SU-DHL-6 (cell line): ENCODE results near the gene C7.

Experiments used
- H2AFZ ChIP-seq: fragments of 200-600 bp; sonication (generic); 2 replicates; pipeline ENCODE4 v1.6.1; 2014; ENCODE audit warnings: low read depth, mild to moderate bottlenecking, moderate library complexity, mixed read lengths, antibody characterized with exemption, low read length; ENCODE audit not compliant: severe bottlenecking
- H3F3A ChIP-seq: fragments of 200-600 bp; shearing (Covaris generic); 2 replicates; pipeline ENCODE4 v1.6.0; 2016; ENCODE audit warnings: antibody characterized with exemption, mild to moderate bottlenecking; ENCODE audit not compliant: insufficient read depth
- H3K27ac ChIP-seq: fragments of 200-600 bp; sonication (generic); 2 replicates; pipeline ENCODE4 v1.5.1; 2016; ENCODE audit warnings: low read depth, mild to moderate bottlenecking, low read length, moderate library complexity, mixed read lengths
- H3K27me3 ChIP-seq: fragments of 200-600 bp; sonication (generic), shearing (Covaris generic); 2 replicates; pipeline ENCODE4 v1.6.0; 2014; ENCODE audit warnings: mild to moderate bottlenecking, low read length
- H3K36me3 ChIP-seq: fragments of 200-600 bp; sonication (generic); 2 replicates; pipeline ENCODE4 v1.6.1; 2014; ENCODE audit warnings: mild to moderate bottlenecking, low read length, mixed read lengths
- H3K4me2 ChIP-seq: fragments of 300-600, 200-600 bp; shearing (Covaris generic), sonication (generic); 2 replicates; pipeline ENCODE4 v1.6.0; 2014; ENCODE audit warnings: low read length, low read depth, mild to moderate bottlenecking; ENCODE audit not compliant: poor library complexity, severe bottlenecking
- H3K4me3 ChIP-seq: fragments of 200-600 bp; sonication (generic); 2 replicates; pipeline ENCODE4 v1.5.1; 2014; ENCODE audit warnings: antibody characterized with exemption, low read length, mild to moderate bottlenecking, mixed read lengths; ENCODE audit not compliant: insufficient read depth, poor library complexity, severe bottlenecking
- H3K79me2 ChIP-seq: fragments of 200-600 bp; sonication (generic); 2 replicates; pipeline ENCODE4 v1.6.1; 2014; ENCODE audit warnings: mild to moderate bottlenecking, low read length, moderate library complexity; ENCODE audit not compliant: insufficient read depth
- H3K9ac ChIP-seq: fragments of 200-600 bp; sonication (generic); 2 replicates; pipeline ENCODE4 v1.7.0; 2014; ENCODE audit warnings: mild to moderate bottlenecking, low read length
- H3K9me2 ChIP-seq: fragments of 200-600 bp; sonication (generic); replicated peaks from 2 replicates; pipeline ENCODE4 v1.6.1; 2014; ENCODE audit warnings: low read length; ENCODE audit not compliant: insufficient read depth
- H3K9me3 ChIP-seq: fragments of 200-600 bp; sonication (generic); 2 replicates; pipeline ENCODE4 v1.6.1; 2014; ENCODE audit warnings: low read length, mixed read lengths; ENCODE audit not compliant: insufficient read depth
- H4K20me1 ChIP-seq: fragments of 200-600 bp; sonication (generic); 2 replicates; pipeline ENCODE4 v1.6.1; 2014; ENCODE audit warnings: low read depth, mild to moderate bottlenecking, antibody characterized with exemption, low read length, moderate library complexity, mixed read lengths
- EZH2phosphoT487 ChIP-seq: fragments of 200-600 bp; sonication (generic), shearing (Covaris generic); conservative IDR thresholded peaks from 2 replicates; pipeline ENCODE4 v1.6.1; 2018; ENCODE audit warnings: mild to moderate bottlenecking, antibody characterized with exemption, low read length, moderate library complexity, mixed read lengths
- TF ChIP-seq, protein P1 (sequence below): fragments of 200-600 bp; sonication (generic); IDR thresholded peaks from one replicate; pipeline ENCODE4 v1.5.1; 2017; ENCODE audit warnings: antibody characterized with exemption, mild to moderate bottlenecking, low read length, moderate library complexity; ENCODE audit not compliant: insufficient read depth, poor library complexity, severe bottlenecking

The C7 gene

DNA sequence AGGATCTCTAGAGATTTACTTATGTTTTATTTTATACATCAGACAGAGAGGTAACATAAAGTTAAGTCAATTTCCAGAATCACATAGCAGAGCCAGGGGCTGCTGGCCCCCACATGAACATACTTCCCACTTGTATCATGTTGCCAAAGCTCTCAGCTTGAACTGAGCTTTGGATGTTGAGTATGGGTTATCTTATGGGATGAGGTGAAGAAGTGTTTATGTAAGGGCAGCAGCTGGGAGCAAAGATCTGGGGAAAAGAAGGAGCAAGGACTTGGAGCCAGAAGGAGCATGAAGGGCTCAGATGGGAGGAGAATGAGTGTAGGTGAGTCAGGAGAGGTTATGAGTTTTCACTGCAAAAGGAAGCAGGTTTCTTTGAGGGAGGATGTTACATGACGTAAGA lies 89.8 kb downstream of the C7 start:
- H2AFZ ChIP-seq: no peak overlapping the region
- H3K9me3 ChIP-seq: no peaks in the 10 kb centered on the region
- no peaks in the 10 kb centered on the region for H3K27me3 ChIP-seq
- no peaks in the 10 kb centered on the region for H3K9me2 ChIP-seq
- H3K4me2 ChIP-seq: no peak overlapping the region
- no peaks in the 10 kb centered on the region for H3K79me2 ChIP-seq
- no peak overlapping the region for H3K9ac ChIP-seq
- H3K27ac ChIP-seq: no peak overlapping the region
- no peak overlapping the region for H3K4me3 ChIP-seq
- H3F3A ChIP-seq: no peaks in the 10 kb centered on the region
- H4K20me1 ChIP-seq: no peaks in the 10 kb centered on the region
- no peaks in the 10 kb centered on the region for H3K36me3 ChIP-seq
- TF ChIP-seq EZH2phosphoT487: no peak

DNA sequence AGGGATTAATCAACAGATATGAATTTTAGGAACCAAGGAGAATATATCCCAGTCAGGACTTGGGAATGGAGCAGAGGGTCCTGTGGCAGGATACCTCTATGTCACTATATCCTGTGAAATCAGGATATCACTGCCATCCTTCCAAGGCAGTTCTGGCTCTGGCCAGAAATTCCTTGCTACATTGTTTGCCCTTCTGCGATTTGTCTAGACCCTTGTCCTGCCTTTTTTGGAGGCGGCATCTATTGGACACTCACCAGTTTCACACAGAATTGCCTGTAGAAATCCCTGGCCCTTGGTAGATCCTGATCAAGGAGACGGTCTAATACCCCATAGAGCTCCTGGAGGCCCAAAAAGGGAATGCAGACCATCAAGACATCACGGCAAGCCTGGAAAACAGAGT lies 90.7 kb downstream of the C7 start:
- H3K9ac ChIP-seq: no peak overlapping the region
- no peak overlapping the region for H3K27ac ChIP-seq
- no peaks in the 10 kb centered on the region for H3K9me3 ChIP-seq
- H4K20me1 ChIP-seq: no peaks in the 10 kb centered on the region
- no peak overlapping the region for H2AFZ ChIP-seq
- H3K9me2 ChIP-seq: no peaks in the 10 kb centered on the region
- no peaks in the 10 kb centered on the region for H3K27me3 ChIP-seq
- no peak overlapping the region for H3K4me2 ChIP-seq
- no peak overlapping the region for H3K4me3 ChIP-seq
- H3K79me2 ChIP-seq: no peaks in the 10 kb centered on the region
- TF ChIP-seq EZH2phosphoT487: no peak
- TF ChIP-seq, protein P1, sequence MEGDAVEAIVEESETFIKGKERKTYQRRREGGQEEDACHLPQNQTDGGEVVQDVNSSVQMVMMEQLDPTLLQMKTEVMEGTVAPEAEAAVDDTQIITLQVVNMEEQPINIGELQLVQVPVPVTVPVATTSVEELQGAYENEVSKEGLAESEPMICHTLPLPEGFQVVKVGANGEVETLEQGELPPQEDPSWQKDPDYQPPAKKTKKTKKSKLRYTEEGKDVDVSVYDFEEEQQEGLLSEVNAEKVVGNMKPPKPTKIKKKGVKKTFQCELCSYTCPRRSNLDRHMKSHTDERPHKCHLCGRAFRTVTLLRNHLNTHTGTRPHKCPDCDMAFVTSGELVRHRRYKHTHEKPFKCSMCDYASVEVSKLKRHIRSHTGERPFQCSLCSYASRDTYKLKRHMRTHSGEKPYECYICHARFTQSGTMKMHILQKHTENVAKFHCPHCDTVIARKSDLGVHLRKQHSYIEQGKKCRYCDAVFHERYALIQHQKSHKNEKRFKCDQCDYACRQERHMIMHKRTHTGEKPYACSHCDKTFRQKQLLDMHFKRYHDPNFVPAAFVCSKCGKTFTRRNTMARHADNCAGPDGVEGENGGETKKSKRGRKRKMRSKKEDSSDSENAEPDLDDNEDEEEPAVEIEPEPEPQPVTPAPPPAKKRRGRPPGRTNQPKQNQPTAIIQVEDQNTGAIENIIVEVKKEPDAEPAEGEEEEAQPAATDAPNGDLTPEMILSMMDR: no peak
- no peaks in the 10 kb centered on the region for H3F3A ChIP-seq
- H3K36me3 ChIP-seq: no peaks in the 10 kb centered on the region

DNA sequence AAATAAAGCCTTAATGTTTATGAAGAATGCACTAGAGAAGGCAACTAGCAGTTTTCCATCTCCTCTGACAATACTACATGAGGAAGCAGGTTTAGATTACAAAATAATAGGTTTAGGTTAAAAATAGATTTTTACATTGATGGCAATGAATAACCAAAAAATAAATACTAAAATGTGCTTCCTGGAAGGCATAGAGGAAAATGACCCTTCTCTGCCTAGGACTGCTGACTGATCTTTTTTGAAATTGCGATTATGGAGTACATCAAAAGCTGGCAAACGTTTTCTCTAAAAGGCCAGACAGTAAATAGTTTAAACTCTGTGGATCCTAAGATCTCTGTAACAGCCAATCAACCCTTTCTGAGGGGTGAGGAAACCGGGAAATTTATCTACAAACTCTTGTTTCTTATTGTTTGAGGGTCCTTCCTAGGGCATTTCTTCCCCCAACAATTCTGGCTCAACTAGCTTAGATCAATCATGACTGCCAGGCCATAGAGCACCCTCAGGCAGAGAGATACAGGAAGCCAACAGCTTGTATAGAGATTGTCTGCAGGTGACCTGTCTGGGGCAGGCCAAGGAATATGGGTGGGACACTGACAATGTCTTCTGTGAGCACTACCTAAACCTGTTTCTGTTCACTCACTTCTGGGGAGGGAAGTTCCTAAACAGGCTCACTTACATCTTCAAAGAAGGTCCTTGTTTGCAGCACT lies 94.5 kb downstream of the C7 start:
- Histone ChIP-seq H3K27ac (no peak overlapping the region), H3K9ac (no peak overlapping the region), H3K9me2 (no peaks in the 10 kb centered on the region), H4K20me1 (no peaks in the 10 kb centered on the region), H3K27me3 (no peaks in the 10 kb centered on the region), H3K4me3 (no peak overlapping the region), H3F3A (no peaks in the 10 kb centered on the region), H2AFZ (no peak overlapping the region), H3K4me2 (no peak overlapping the region), H3K9me3 (no peaks in the 10 kb centered on the region), H3K79me2 (no peaks in the 10 kb centered on the region), H3K36me3 (no peaks in the 10 kb centered on the region)
- no peak for TF ChIP-seq EZH2phosphoT487
- TF ChIP-seq, protein P1: no peak

DNA sequence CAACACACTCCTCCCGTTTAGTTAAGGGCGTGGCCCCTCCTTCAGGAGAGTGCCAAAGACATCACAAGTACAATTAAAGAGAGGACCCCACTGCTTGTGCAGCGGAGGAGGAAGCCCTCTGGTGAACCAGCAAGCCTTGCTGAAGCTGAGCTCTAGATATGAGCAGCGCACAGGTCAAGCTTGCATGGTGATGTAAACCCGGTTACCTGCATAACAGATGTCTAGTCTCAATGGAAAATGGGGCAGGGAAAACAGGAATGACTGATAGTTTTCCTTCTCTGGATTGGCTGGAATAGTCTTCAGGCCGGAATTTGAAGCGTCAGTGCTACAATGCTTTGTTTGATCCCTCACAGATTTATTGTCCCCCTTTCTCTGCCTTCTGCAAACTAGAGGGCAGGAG lies 95.6 kb downstream of the C7 start:
- no peaks in the 10 kb centered on the region for H4K20me1 ChIP-seq

More for the DNA sequence above, 95.6 kb downstream of the C7 start:
- Histone ChIP-seq H3K36me3 (no peaks in the 10 kb centered on the region), H3K79me2 (no peaks in the 10 kb centered on the region), H3K4me3 (no peak overlapping the region), H3K27me3 (no peaks in the 10 kb centered on the region), H3F3A (no peaks in the 10 kb centered on the region), H3K4me2 (no peak overlapping the region), H2AFZ (no peak overlapping the region), H3K9ac (no peak overlapping the region), H3K9me3 (no peaks in the 10 kb centered on the region), H3K9me2 (no peaks in the 10 kb centered on the region), H3K27ac (no peak overlapping the region)
- TF ChIP-seq, protein P1: no peak
- TF ChIP-seq EZH2phosphoT487: no peak
